OCI-LY7 (cell line): Measurements from ENCODE around the gene LIMK2. TPM values are rescaled to one million over a fixed set of nuclear protein-coding genes. Genes with fewer than 3 reads are reported as not detected.

ENCODE experiments used
- BruUV-seq: library from RNA; stranded (reverse); fragments of 400-500 nt; replicated peaks from 2 replicates; lab custom pipeline; 2021; lab: Mats Ljungman, UMichigan
- CTCF ChIA-PET: fragments of 300-600 bp; sonication (Branson Sonifier 250); formaldehyde crosslinking; loops from one replicate; lab custom pipeline; 2022; ENCODE audit warnings: antibody characterized with exemption; ENCODE audit not compliant: unreplicated experiment; lab: Charles Lee
- POLR2A ChIA-PET: fragments of 300-600 bp; sonication (Branson Sonifier 250); formaldehyde crosslinking; loops from one replicate; lab custom pipeline; 2022; ENCODE audit warnings: antibody characterized with exemption; lab: Charles Lee
- DNase-seq: peaks from one replicate; pipeline ENCODE4 v3.0.0-alpha.2; 2015; ENCODE audit warnings: low spot score
- H2AFZ ChIP-seq: fragments of 200-600 bp; sonication (generic), shearing (Covaris generic); 2 replicates; pipeline ENCODE4 v1.6.1; 2014; ENCODE audit warnings: mild to moderate bottlenecking, antibody characterized with exemption, low read length, moderate library complexity
- H3K27ac ChIP-seq: fragments of 200-600 bp; sonication (generic); 2 replicates; pipeline ENCODE4 v1.5.1; 2014; ENCODE audit warnings: mixed run types, low read depth, mild to moderate bottlenecking, moderate library complexity, low read length, inconsistent platforms; ENCODE audit not compliant: poor library complexity, severe bottlenecking
- H3K36me3 ChIP-seq: fragments of 200-600 bp; sonication (generic); 2 replicates; pipeline ENCODE4 v1.6.1; 2014; ENCODE audit warnings: mild to moderate bottlenecking, antibody characterized with exemption, low read length, moderate library complexity, mixed read lengths; ENCODE audit not compliant: insufficient read depth
- H3K4me1 ChIP-seq: fragments of 200-600 bp; sonication (generic); 2 replicates; pipeline ENCODE4 v1.5.1; 2014; ENCODE audit warnings: mild to moderate bottlenecking, low read length; ENCODE audit not compliant: insufficient read depth, poor library complexity, severe bottlenecking
- H3K4me2 ChIP-seq: fragments of 200-600 bp; sonication (generic); 2 replicates; pipeline ENCODE4 v1.6.1; 2014; ENCODE audit warnings: mild to moderate bottlenecking, low read length
- H3K4me3 ChIP-seq: fragments of 200-600 bp; sonication (generic); 2 replicates; pipeline ENCODE4 v1.5.1; 2014; ENCODE audit warnings: mild to moderate bottlenecking, low read depth, low read length; ENCODE audit not compliant: poor library complexity, severe bottlenecking
- H3K79me2 ChIP-seq: fragments of 200-600 bp; sonication (generic); 2 replicates; pipeline ENCODE4 v1.6.1; 2016; ENCODE audit warnings: low read depth, mild to moderate bottlenecking, low read length, moderate library complexity, mixed read lengths; ENCODE audit not compliant: insufficient read depth
- H3K9me2 ChIP-seq: fragments of 200-600 bp; sonication (generic); 2 replicates; pipeline ENCODE4 v1.6.1; 2016; ENCODE audit warnings: mild to moderate bottlenecking, low read length, mixed read lengths; ENCODE audit not compliant: insufficient read depth
- H3K9me3 ChIP-seq: fragments of 200-600 bp; sonication (generic); 2 replicates; pipeline ENCODE4 v1.6.1; 2014; ENCODE audit warnings: mild to moderate bottlenecking, mixed run types, low read length, mixed read lengths
- H4K20me1 ChIP-seq: fragments of 200-600 bp; sonication (generic); 2 replicates; pipeline ENCODE4 v1.6.1; 2014; ENCODE audit warnings: mild to moderate bottlenecking, antibody characterized with exemption, low read length, moderate library complexity, mixed read lengths; ENCODE audit not compliant: insufficient read depth
- EZH2phosphoT487 ChIP-seq: fragments of 200-600 bp; sonication (generic); IDR thresholded peaks from 2 replicates; pipeline ENCODE4 v1.6.1; 2018; ENCODE audit warnings: low read depth, borderline replicate concordance, mild to moderate bottlenecking, mixed run types, antibody characterized with exemption, low read length, moderate library complexity, mixed read lengths
- intact Hi-C: fragments of 100-400 bp; cut with micrococcal nuclease; formaldehyde crosslinking; loops from one replicate; pipeline ENCODE4 v1.10.0; 2022; ENCODE audit not compliant: unreplicated experiment
- small RNA-seq: library from RNA; depleted of rRNA; stranded (forward); fragments of <200 nt; gene quantifications from one replicate; pipeline ENCODE3, GENCODE V24; 2014
- total RNA-seq, 2 experiments: library from RNA; depleted of rRNA in 1 of 2; stranded (reverse); fragments of >200 nt in 1 of 2; shearing (Covaris generic) in 1 of 2; gene quantifications; 2 replicates each; pipeline ENCODE4 v1.2.3, GENCODE V29; 2014 to 2022
- TF ChIP-seq, protein P1 (sequence below): fragments of 200-600 bp; sonication (generic); conservative IDR thresholded peaks from 2 replicates; pipeline ENCODE4 v1.5.1; 2014; ENCODE audit warnings: mild to moderate bottlenecking, antibody characterized with exemption, low read length, moderate library complexity, mixed read lengths

LIMK2 gene
- total RNA-seq, 2 experiments from 2014 or later: 16.2 to 24.8 TPM

DNA sequence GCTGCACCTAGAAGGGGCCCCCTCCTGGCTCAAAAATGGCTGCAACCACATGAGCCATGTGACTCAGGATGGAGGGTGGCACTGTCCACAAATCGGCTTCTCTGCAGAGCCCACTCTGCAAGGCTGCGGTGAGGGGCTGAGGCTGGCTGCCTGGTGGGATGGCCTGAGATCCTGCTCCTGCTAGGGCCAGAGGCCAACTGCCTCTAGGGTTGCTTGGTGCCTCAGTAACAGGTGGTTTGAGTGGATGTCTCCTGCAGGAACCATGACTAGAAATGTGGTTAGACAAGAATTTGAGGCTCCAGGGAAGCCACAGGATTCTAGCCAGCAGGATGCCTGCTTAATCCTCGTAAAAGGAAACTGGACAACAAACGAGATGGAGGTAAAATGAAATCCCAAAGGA is 116.9 kb downstream of the LIMK2 start:
- Histone ChIP-seq H3K9me3 (no peaks in the 10 kb centered on the region), H3K4me1 (no peaks in the 10 kb centered on the region), H3K9me2 (no peaks in the 10 kb centered on the region), H3K4me3 (no peak overlapping the region), H3K79me2 (no peaks in the 10 kb centered on the region; the same call in 1 of the 2 replicates), H3K4me2 (no peak overlapping the region), H3K27ac (no peak overlapping the region), H3K36me3 (peaks cover 97% of the 10 kb centered on the region), H2AFZ (no peak overlapping the region), H4K20me1 (no peaks in the 10 kb centered on the region)
- intact Hi-C loops: no loop called here
- no peak for DNase-seq
- CTCF ChIA-PET: no interaction called here
- BruUV-seq: no TSS peak
- POLR2A ChIA-PET: no interaction called here
- TF ChIP-seq, protein P1, sequence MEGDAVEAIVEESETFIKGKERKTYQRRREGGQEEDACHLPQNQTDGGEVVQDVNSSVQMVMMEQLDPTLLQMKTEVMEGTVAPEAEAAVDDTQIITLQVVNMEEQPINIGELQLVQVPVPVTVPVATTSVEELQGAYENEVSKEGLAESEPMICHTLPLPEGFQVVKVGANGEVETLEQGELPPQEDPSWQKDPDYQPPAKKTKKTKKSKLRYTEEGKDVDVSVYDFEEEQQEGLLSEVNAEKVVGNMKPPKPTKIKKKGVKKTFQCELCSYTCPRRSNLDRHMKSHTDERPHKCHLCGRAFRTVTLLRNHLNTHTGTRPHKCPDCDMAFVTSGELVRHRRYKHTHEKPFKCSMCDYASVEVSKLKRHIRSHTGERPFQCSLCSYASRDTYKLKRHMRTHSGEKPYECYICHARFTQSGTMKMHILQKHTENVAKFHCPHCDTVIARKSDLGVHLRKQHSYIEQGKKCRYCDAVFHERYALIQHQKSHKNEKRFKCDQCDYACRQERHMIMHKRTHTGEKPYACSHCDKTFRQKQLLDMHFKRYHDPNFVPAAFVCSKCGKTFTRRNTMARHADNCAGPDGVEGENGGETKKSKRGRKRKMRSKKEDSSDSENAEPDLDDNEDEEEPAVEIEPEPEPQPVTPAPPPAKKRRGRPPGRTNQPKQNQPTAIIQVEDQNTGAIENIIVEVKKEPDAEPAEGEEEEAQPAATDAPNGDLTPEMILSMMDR: no peak
- no peak for TF ChIP-seq EZH2phosphoT487

Small RNAs within 50 kb of the gene (small RNA-seq; reads per million reads assigned to genes)
- gene RF00019: not detected
- not detected for gene RNA5SP496
- gene RNU6-1128P: not detected

Other genes starting within 250 kb of the LIMK2 start
- 22.9 and 26.0 TPM in 2 replicates for gene MORC2, start 243.5 kb upstream of the LIMK2 start, total RNA-seq (2014; rRNA removed; shearing (Covaris generic))
- gene MORC2, start 243.5 kb upstream of the LIMK2 start, total RNA-seq (2022): 35.6 and 37.4 TPM in 2 replicates
- 60.1 and 70.3 TPM in 2 replicates for gene TUG1, start 243.0 kb upstream of the LIMK2 start, total RNA-seq (2014; rRNA removed; shearing (Covaris generic))
- 109 and 127 TPM in 2 replicates for gene TUG1, start 243.0 kb upstream of the LIMK2 start, total RNA-seq (2022)
- gene SMTN, start 131.0 kb upstream of the LIMK2 start, total RNA-seq (2014; rRNA removed; shearing (Covaris generic)): 13.5 and 16.9 TPM in 2 replicates
- gene SMTN, start 131.0 kb upstream of the LIMK2 start, total RNA-seq (2022): 35.4 and 50.8 TPM in 2 replicates
- 1.4 TPM in 1 of 2 replicates, not detected in the other for gene SELENOM, start 104.7 kb upstream of the LIMK2 start, total RNA-seq (2014; rRNA removed; shearing (Covaris generic))
- 0.55 and 1.8 TPM in 2 replicates for gene SELENOM, start 104.7 kb upstream of the LIMK2 start, total RNA-seq (2022)
- gene INPP5J, start 89.3 kb upstream of the LIMK2 start, total RNA-seq (2014; rRNA removed; shearing (Covaris generic)): not detected in 2 replicates
- gene INPP5J, start 89.3 kb upstream of the LIMK2 start, total RNA-seq (2022): 7.0 and 7.5 TPM in 2 replicates
- not detected in 2 replicates for gene PLA2G3, start 71.8 kb upstream of the LIMK2 start, total RNA-seq (2014; rRNA removed; shearing (Covaris generic))
- gene PLA2G3, start 71.8 kb upstream of the LIMK2 start, total RNA-seq (2022): not detected in 2 replicates
- gene RNF185, start 52.1 kb upstream of the LIMK2 start, total RNA-seq (2014; rRNA removed; shearing (Covaris generic)): 14.3 and 17.7 TPM in 2 replicates
- 17.1 and 19.5 TPM in 2 replicates for gene RNF185, start 52.1 kb upstream of the LIMK2 start, total RNA-seq (2022)
- gene PIK3IP1, start 80.2 kb downstream of the LIMK2 start, total RNA-seq (2014; rRNA removed; shearing (Covaris generic)): 15.9 and 20.4 TPM in 2 replicates
- gene PIK3IP1, start 80.2 kb downstream of the LIMK2 start, total RNA-seq (2022): 17.0 and 17.1 TPM in 2 replicates
- gene PATZ1, start 134.0 kb downstream of the LIMK2 start, total RNA-seq (2014; rRNA removed; shearing (Covaris generic)): 47.7 and 53.4 TPM in 2 replicates
- 44.3 and 49.2 TPM in 2 replicates for gene PATZ1, start 134.0 kb downstream of the LIMK2 start, total RNA-seq (2022)
- gene DRG1, start 187.3 kb downstream of the LIMK2 start, total RNA-seq (2014; rRNA removed; shearing (Covaris generic)): 59.4 and 62.4 TPM in 2 replicates
- 87.0 and 89.4 TPM in 2 replicates for gene DRG1, start 187.3 kb downstream of the LIMK2 start, total RNA-seq (2022)